SK-N-SH treated with all-trans-retinoic acid at 6 μM for 48 hours (cell line): ENCODE data around the gene S100A4.

Experiments used
- ATAC-seq: fragments of 200-7000 bp; cut with Tn5 transposase; 3 replicates; pipeline ENCODE4 v1.9.1; 2020; ENCODE audit warnings: mild to moderate bottlenecking, moderate library complexity
- BACH2 ChIP-seq: fragments of 250-450 bp; sonication (Bioruptor Pico); IDR thresholded peaks from 2 replicates; pipeline ENCODE4 v1.9.0; 2021; ENCODE audit warnings: mild to moderate bottlenecking, borderline replicate concordance
- CREB5 ChIP-seq: fragments of 250-450 bp; sonication (Bioruptor Pico); IDR thresholded peaks from 2 replicates; pipeline ENCODE4 v1.5.1; 2020; ENCODE audit warnings: low read depth, mild to moderate bottlenecking, moderate library complexity
- CSDC2 ChIP-seq: fragments of 250-450 bp; sonication (Bioruptor Pico); IDR thresholded peaks from 2 replicates; pipeline ENCODE4 v1.5.0; 2020; ENCODE audit warnings: mild to moderate bottlenecking, moderate library complexity
- ESRRG ChIP-seq: fragments of 250-450 bp; sonication (Bioruptor Pico); IDR thresholded peaks from 2 replicates; pipeline ENCODE4 v1.6.1; 2021; ENCODE audit warnings: mild to moderate bottlenecking
- GLIS3 ChIP-seq: fragments of 250-450 bp; sonication (Bioruptor Pico); IDR thresholded peaks from 2 replicates; pipeline ENCODE4 v1.5.0; 2020; ENCODE audit warnings: mild to moderate bottlenecking, moderate library complexity
- ISL1 ChIP-seq: fragments of 250-450 bp; sonication (Bioruptor Pico); IDR thresholded peaks from 2 replicates; pipeline ENCODE4 v2.1.2; 2022; ENCODE audit warnings: mild to moderate bottlenecking, moderate library complexity
- OSR1 ChIP-seq: fragments of 250-450 bp; sonication (Bioruptor Pico); IDR thresholded peaks from 2 replicates; pipeline ENCODE4 v1.8.0; 2022; ENCODE audit warnings: moderate library complexity, mild to moderate bottlenecking, inconsistent platforms
- PATZ1 ChIP-seq: fragments of 250-450 bp; sonication (Bioruptor Pico); IDR thresholded peaks from 2 replicates; pipeline ENCODE4 v1.8.0; 2020; ENCODE audit warnings: mild to moderate bottlenecking, moderate library complexity, borderline replicate concordance
- POU6F1 ChIP-seq: fragments of 250-450 bp; sonication (Bioruptor Pico); IDR thresholded peaks from 2 replicates; pipeline ENCODE4 v1.8.0; 2021; ENCODE audit warnings: low read depth, mild to moderate bottlenecking, moderate library complexity, borderline replicate concordance
- PPARA ChIP-seq: fragments of 250-450 bp; sonication (Bioruptor Pico); IDR thresholded peaks from 2 replicates; pipeline ENCODE4 v1.5.0; 2020; ENCODE audit warnings: mild to moderate bottlenecking, borderline replicate concordance
- RARB ChIP-seq: fragments of 250-450 bp; sonication (Bioruptor Pico); IDR thresholded peaks from 2 replicates; pipeline ENCODE4 v1.8.0; 2021; ENCODE audit warnings: mild to moderate bottlenecking, moderate library complexity
- TOX ChIP-seq: fragments of 250-450 bp; sonication (Bioruptor Pico); IDR thresholded peaks from 2 replicates; pipeline ENCODE4 v1.8.0; 2021; ENCODE audit warnings: mild to moderate bottlenecking, moderate library complexity, borderline replicate concordance
- TSHZ2 ChIP-seq: fragments of 250-450 bp; sonication (Bioruptor Pico); IDR thresholded peaks from 2 replicates; pipeline ENCODE4 v1.5.0; 2020; ENCODE audit warnings: mild to moderate bottlenecking, moderate library complexity
- ZC3H10 ChIP-seq: fragments of 250-450 bp; sonication (Bioruptor Pico); IDR thresholded peaks from 2 replicates; pipeline ENCODE4 v1.5.1; 2021; ENCODE audit warnings: mild to moderate bottlenecking, moderate library complexity
- ZFP3 ChIP-seq: fragments of 250-450 bp; sonication (Bioruptor Pico); IDR thresholded peaks from 2 replicates; pipeline ENCODE4 v1.5.0; 2020; ENCODE audit warnings: mild to moderate bottlenecking, moderate library complexity
- ZFP30 ChIP-seq: fragments of 450-650 bp; formaldehyde crosslinking; IDR thresholded peaks from 2 replicates; pipeline ENCODE4 v1.5.0; 2022; ENCODE audit warnings: mild to moderate bottlenecking, moderate library complexity
- ZNF565 ChIP-seq: fragments of 450-650 bp; formaldehyde crosslinking; conservative IDR thresholded peaks from 2 replicates; pipeline ENCODE4 v1.5.0; 2020; ENCODE audit warnings: low read depth, mild to moderate bottlenecking, moderate library complexity
- ZNF70 ChIP-seq: fragments of 450-650 bp; formaldehyde crosslinking; IDR thresholded peaks from 2 replicates; pipeline ENCODE4 v1.5.0; 2020; ENCODE audit warnings: mild to moderate bottlenecking, moderate library complexity
- ZNF8 ChIP-seq: fragments of 450-650 bp; formaldehyde crosslinking; IDR thresholded peaks from 2 replicates; pipeline ENCODE4 v1.5.0; 2020; ENCODE audit warnings: mild to moderate bottlenecking, moderate library complexity

Gene S100A4

GRCh38 chr1:153507926-153508583 lies 37.6 kb downstream of the S100A4 start:
- no peak for ATAC-seq
- TF ChIP-seq TOX (CRISPR knock-in tag), result no peak
- TF ChIP-seq PATZ1 (CRISPR knock-in tag), result no peak
- TF ChIP-seq TSHZ2 (CRISPR knock-in tag), result no peak
- no peak for TF ChIP-seq CREB5 (CRISPR knock-in tag)
- TF ChIP-seq CSDC2 (CRISPR knock-in tag), result no peak

- peak; percentile 87 for ATAC-seq
- TF ChIP-seq CSDC2 (CRISPR knock-in tag), result 0 out of 2 replicates have a peak, but pooled peaks have one; percentile 20
- peak; percentile 76 for TF ChIP-seq OSR1
- TF ChIP-seq GLIS3, result no peak
- no peak for TF ChIP-seq PPARA (CRISPR knock-in tag)
- peak; percentile 6; the same call in 1 of the 2 replicates for TF ChIP-seq ZC3H10
- peak; percentile 62; the same call in 1 of the 2 replicates for TF ChIP-seq RARB (CRISPR knock-in tag)
- peak; percentile 39; the same call in 1 of the 2 replicates for TF ChIP-seq ZFP3 (CRISPR knock-in tag)
- TF ChIP-seq TOX (CRISPR knock-in tag), result 0 out of 2 replicates have a peak, but pooled peaks have one; percentile 62
Measured at GRCh38 chr1:153506831-153507413, 38.7 kb downstream of the S100A4 start.

GRCh38 chr1:153506386-153506785 lies 39.2 kb downstream of the S100A4 start:
- no peak for TF ChIP-seq CSDC2 (CRISPR knock-in tag)
- no peak for TF ChIP-seq ZNF565
- no peak for TF ChIP-seq ZFP3 (CRISPR knock-in tag)
- no peak for TF ChIP-seq OSR1
- no peak for TF ChIP-seq CREB5 (CRISPR knock-in tag)
- no peak for TF ChIP-seq ZC3H10
- no peak for TF ChIP-seq ZFP30 (CRISPR knock-in tag)
- no peak for TF ChIP-seq ESRRG
- no peak for TF ChIP-seq TOX (CRISPR knock-in tag)
- TF ChIP-seq BACH2 (CRISPR knock-in tag), result no peak
- TF ChIP-seq ISL1 (CRISPR knock-in tag), result no peak
- no peak for TF ChIP-seq RARB (CRISPR knock-in tag)
- TF ChIP-seq PPARA (CRISPR knock-in tag), result no peak
- no peak for TF ChIP-seq ZNF8 (CRISPR knock-in tag)
- no peak for TF ChIP-seq TSHZ2 (CRISPR knock-in tag)
- TF ChIP-seq POU6F1 (CRISPR knock-in tag), result no peak
- no peak for TF ChIP-seq ZNF70 (CRISPR knock-in tag)
- ATAC-seq, result no peak
